GM12878 (cell line): ENCODE measurements around the gene SNX21. TPM values are rescaled to one million over a fixed set of nuclear protein-coding genes. Genes with fewer than 3 reads are reported as not detected.

Experiments used
- BCL3 ChIP-seq: IDR thresholded peaks from 2 replicates; pipeline ENCODE4 v1.6.1; 2011; ENCODE audit warnings: borderline replicate concordance, low read depth, mild to moderate bottlenecking, moderate library complexity, low read length; ENCODE audit not compliant: insufficient read depth, poor library complexity, severe bottlenecking
- CEBPB ChIP-seq, 2 experiments: fragments of 150-350 bp in 1 of 2; IDR thresholded peaks; 2 replicates each; pipeline ENCODE4 v1.6.1; 2012 to 2014; ENCODE audit warnings: low read depth in 2 of 2, low read length in 2 of 2, borderline replicate concordance in 1 of 2, inconsistent platforms in 1 of 2
- CHD4 ChIP-seq: fragments of 200-600 bp; sonication (generic); IDR thresholded peaks from 2 replicates; pipeline ENCODE4 v1.6.1; 2016; ENCODE audit warnings: mild to moderate bottlenecking
- DPF2 ChIP-seq: fragments of 450-650 bp; IDR thresholded peaks from 2 replicates; pipeline ENCODE4 v1.6.1; 2017; ENCODE audit warnings: mild to moderate bottlenecking
- HCFC1 ChIP-seq: fragments of 150-350 bp; IDR thresholded peaks from 2 replicates; pipeline ENCODE4 v1.6.1; 2014; ENCODE audit warnings: low read length
- KLF5 ChIP-seq: fragments of 450-650 bp; IDR thresholded peaks from 2 replicates; pipeline ENCODE4 v1.6.1; 2014; ENCODE audit warnings: mild to moderate bottlenecking; ENCODE audit not compliant: partially characterized antibody
- MEF2A ChIP-seq: IDR thresholded peaks from 2 replicates; pipeline ENCODE4 v1.6.1; 2011; ENCODE audit warnings: low read depth, mild to moderate bottlenecking, low read length, moderate library complexity; ENCODE audit not compliant: insufficient read depth
- MEF2B ChIP-seq: fragments of 450-650 bp; IDR thresholded peaks from 2 replicates; pipeline ENCODE4 v1.6.1; 2018; ENCODE audit warnings: mild to moderate bottlenecking, moderate library complexity; ENCODE audit not compliant: partially characterized antibody, poor library complexity, severe bottlenecking
- NR2C2 ChIP-seq: IDR thresholded peaks from 2 replicates; pipeline ENCODE4 v1.6.1; 2011; ENCODE audit warnings: borderline replicate concordance, low read depth; ENCODE audit not compliant: control insufficient read depth, insufficient read length
- PAX5 ChIP-seq: IDR thresholded peaks from 2 replicates; pipeline ENCODE4 v1.6.1; 2011; ENCODE audit warnings: low read depth, low read length, borderline replicate concordance
- POU2F2 ChIP-seq: IDR thresholded peaks from 3 replicates; pipeline ENCODE4 v1.6.1; 2011; ENCODE audit warnings: low read depth, mild to moderate bottlenecking, low read length, borderline replicate concordance
- RBBP5 ChIP-seq: fragments of 200-600 bp; sonication (generic); conservative IDR thresholded peaks from 2 replicates; pipeline ENCODE4 v1.6.1; 2016
- SIN3A ChIP-seq: IDR thresholded peaks from 2 replicates; pipeline ENCODE4 v1.6.1; 2012; ENCODE audit warnings: low read depth, low read length, improper control_type of control experiment
- TAF1 ChIP-seq: IDR thresholded peaks from 2 replicates; pipeline ENCODE4 v1.6.1; 2011; ENCODE audit warnings: mild to moderate bottlenecking, low read depth, low read length, borderline replicate concordance
- TCF3 ChIP-seq: IDR thresholded peaks from 2 replicates; pipeline ENCODE4 v1.6.1; 2012; ENCODE audit warnings: low read depth, mild to moderate bottlenecking, low read length, borderline replicate concordance; ENCODE audit not compliant: insufficient read depth
- ZNF207 ChIP-seq: fragments of 450-650 bp; IDR thresholded peaks from 2 replicates; pipeline ENCODE4 v1.6.1; 2014; ENCODE audit warnings: antibody characterized with exemption, mild to moderate bottlenecking, borderline replicate concordance
- polyA plus RNA-seq, 11 experiments: library from polyadenylated mRNA; depleted of rRNA in 4 of 11; unstranded in 6 of 11; stranded (reverse) in 5 of 11; fragments of >200 nt; fragmentation: Nextera tagmentation in 4 of 11; fragmentation: Illumina TruSeq in 1 of 11; extraction: Ambion mirVana in 4 of 11; extraction: Trizol in 1 of 11; gene quantifications; 1 replicate in 1 of 11; 2 replicates in 10 of 11; pipeline versions ENCODE4 v1.2.1 to v1.2.3, GENCODE V29; 2011 to 2016; ENCODE audit warnings: inconsistent platforms in 2 of 11, missing spikeins in 2 of 11, low read depth in 1 of 11
- total RNA-seq, 4 experiments: library from RNA; depleted of rRNA in 3 of 4; stranded (reverse); fragments of >200 nt in 3 of 4; fragmentation: Illumina TruSeq in 1 of 4; extraction: Trizol in 1 of 4; gene quantifications; 2 replicates each; pipeline versions ENCODE4 v1.2.1 to v1.2.3, GENCODE V29; 2013 to 2021
- TF ChIP-seq, protein P1 (sequence below): fragments of 450-650 bp; IDR thresholded peaks from 2 replicates; pipeline ENCODE4 v1.6.1; 2017; ENCODE audit warnings: mild to moderate bottlenecking
- TF ChIP-seq, protein P2 (sequence below): IDR thresholded peaks from 2 replicates; pipeline ENCODE4 v1.6.1; 2012; ENCODE audit warnings: low read length, inconsistent platforms
- TF ChIP-seq, protein P3 (sequence below): fragments of 150-350 bp; IDR thresholded peaks from 2 replicates; pipeline ENCODE4 v1.6.1; 2014; ENCODE audit warnings: mild to moderate bottlenecking, low read depth, low read length

SNX21 gene
- total and polyA plus RNA-seq, 10 of the 15 experiments (the other 5 are each of a cell fraction or from before 2014, with no cell fraction given), result 0.10 to 1.4 (median 0.57) TPM

DNA sequence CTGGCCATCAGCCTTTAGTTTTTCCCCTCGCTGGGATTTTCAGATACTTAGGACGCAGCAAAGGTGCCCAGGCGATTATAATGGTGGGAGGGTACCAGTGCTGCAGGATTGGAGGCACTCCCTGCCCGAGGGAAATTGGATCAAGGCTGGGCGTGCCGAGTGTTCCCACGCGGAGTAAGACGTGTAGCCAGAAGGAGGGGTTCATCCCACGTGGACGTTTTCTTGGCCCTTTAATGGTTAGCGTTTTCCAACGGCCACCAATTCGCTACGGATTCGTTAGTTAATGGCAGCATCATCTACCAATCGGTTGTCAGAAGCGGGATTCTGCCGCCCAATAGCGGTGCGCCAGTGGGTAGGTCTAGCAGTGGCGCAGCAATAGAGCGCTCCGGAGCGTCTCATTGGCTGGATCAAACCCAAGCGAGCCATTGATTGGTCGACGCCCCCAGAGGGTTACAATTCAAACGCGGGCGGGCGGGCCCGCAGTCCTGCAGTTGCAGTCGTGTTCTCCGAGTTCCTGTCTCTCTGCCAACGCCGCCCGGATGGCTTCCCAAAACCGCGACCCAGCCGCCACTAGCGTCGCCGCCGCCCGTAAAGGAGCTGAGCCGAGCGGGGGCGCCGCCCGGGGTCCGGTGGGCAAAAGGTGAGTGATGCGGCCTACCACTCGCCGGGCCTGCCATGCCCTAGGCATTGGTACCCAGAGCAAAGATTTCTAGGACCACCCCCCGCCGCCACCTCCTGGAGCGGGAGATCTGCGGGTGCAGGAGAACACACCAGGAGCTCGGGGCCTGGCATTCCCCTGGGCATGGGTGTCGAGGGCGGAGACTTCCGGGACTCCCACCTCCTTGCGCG is 21.2 kb upstream of the SNX21 start, which contains the start of gene UBE2C (continued):
- TF ChIP-seq TCF3 (0 out of 2 replicates have a peak, but pooled peaks have one; percentile 46), CEBPB (IDR thresholded peaks at IDR 0.05; ENCODE audit: borderline replicate concordance in 1 of 2, low read depth in 2 of 2, low read length in 2 of 2) (no peak), PAX5 (no peak), KLF5 (peak; percentile 44), SIN3A (peak; percentile 99), NR2C2 (no peak), RBBP5 (no peak), MEF2A (no peak), BCL3 (no peak), CHD4 (no peak), TAF1 (0 out of 2 replicates have a peak, but pooled peaks have one; percentile 47), POU2F2 (peak; percentile 42; the same call in 1 of the 3 replicates), MEF2B (peak; percentile 48), HCFC1 (no peak; the same call in 1 of the 2 replicates), DPF2 (peak; percentile 83), ZNF207 (no peak)
- TF ChIP-seq, protein P1, sequence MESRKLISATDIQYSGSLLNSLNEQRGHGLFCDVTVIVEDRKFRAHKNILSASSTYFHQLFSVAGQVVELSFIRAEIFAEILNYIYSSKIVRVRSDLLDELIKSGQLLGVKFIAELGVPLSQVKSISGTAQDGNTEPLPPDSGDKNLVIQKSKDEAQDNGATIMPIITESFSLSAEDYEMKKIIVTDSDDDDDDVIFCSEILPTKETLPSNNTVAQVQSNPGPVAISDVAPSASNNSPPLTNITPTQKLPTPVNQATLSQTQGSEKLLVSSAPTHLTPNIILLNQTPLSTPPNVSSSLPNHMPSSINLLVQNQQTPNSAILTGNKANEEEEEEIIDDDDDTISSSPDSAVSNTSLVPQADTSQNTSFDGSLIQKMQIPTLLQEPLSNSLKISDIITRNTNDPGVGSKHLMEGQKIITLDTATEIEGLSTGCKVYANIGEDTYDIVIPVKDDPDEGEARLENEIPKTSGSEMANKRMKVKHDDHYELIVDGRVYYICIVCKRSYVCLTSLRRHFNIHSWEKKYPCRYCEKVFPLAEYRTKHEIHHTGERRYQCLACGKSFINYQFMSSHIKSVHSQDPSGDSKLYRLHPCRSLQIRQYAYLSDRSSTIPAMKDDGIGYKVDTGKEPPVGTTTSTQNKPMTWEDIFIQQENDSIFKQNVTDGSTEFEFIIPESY, result no peak
- TF ChIP-seq, protein P2, sequence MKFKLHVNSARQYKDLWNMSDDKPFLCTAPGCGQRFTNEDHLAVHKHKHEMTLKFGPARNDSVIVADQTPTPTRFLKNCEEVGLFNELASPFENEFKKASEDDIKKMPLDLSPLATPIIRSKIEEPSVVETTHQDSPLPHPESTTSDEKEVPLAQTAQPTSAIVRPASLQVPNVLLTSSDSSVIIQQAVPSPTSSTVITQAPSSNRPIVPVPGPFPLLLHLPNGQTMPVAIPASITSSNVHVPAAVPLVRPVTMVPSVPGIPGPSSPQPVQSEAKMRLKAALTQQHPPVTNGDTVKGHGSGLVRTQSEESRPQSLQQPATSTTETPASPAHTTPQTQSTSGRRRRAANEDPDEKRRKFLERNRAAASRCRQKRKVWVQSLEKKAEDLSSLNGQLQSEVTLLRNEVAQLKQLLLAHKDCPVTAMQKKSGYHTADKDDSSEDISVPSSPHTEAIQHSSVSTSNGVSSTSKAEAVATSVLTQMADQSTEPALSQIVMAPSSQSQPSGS, result no peak
- TF ChIP-seq, protein P3, sequence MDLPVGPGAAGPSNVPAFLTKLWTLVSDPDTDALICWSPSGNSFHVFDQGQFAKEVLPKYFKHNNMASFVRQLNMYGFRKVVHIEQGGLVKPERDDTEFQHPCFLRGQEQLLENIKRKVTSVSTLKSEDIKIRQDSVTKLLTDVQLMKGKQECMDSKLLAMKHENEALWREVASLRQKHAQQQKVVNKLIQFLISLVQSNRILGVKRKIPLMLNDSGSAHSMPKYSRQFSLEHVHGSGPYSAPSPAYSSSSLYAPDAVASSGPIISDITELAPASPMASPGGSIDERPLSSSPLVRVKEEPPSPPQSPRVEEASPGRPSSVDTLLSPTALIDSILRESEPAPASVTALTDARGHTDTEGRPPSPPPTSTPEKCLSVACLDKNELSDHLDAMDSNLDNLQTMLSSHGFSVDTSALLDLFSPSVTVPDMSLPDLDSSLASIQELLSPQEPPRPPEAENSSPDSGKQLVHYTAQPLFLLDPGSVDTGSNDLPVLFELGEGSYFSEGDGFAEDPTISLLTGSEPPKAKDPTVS, result no peak
